Keratinocyte (primary cell): ENCODE data around the gene CORO2A. TPM values are rescaled to one million over a fixed set of nuclear protein-coding genes. Genes with fewer than 3 reads are reported as not detected.

ENCODE experiments used
- DNase-seq: peaks from one replicate; pipeline ENCODE4 v3.0.0-alpha.2; 2011; ENCODE audit warnings: low read depth, missing footprints, low spot score
- FAIRE-seq: peaks from 2 replicates; lab custom pipeline; 2011; peaks lifted over from hg19 to GRCh38; lab: Jason Lieb, UNC
- H2AFZ ChIP-seq: 2 replicates; pipeline ENCODE4 v1.6.0; 2012; ENCODE audit warnings: low read length, control low read depth, inconsistent platforms; ENCODE audit not compliant: control insufficient read depth
- H3K27ac ChIP-seq: 2 replicates; pipeline ENCODE4 v1.5.1; 2011; ENCODE audit warnings: low read length; ENCODE audit not compliant: control insufficient read depth, insufficient read depth
- H3K27me3 ChIP-seq: 3 replicates; pipeline ENCODE4 v1.6.0; 2011; ENCODE audit warnings: low read length; ENCODE audit not compliant: control insufficient read depth, insufficient read depth; ENCODE audit errors: extremely low read depth
- H3K36me3 ChIP-seq, 2 experiments: 2 replicates in 1 of 2; 3 replicates in 1 of 2; pipeline ENCODE4 v1.5.1; 2011; ENCODE audit warnings: low read length in 2 of 2, mild to moderate bottlenecking in 1 of 2; ENCODE audit not compliant: control insufficient read depth in 2 of 2, insufficient read depth in 2 of 2; ENCODE audit errors: extremely low read depth in 1 of 2
- H3K4me1 ChIP-seq: 3 replicates; pipeline ENCODE4 v1.5.1; 2011; ENCODE audit warnings: low read length; ENCODE audit not compliant: control insufficient read depth, insufficient read depth; ENCODE audit errors: extremely low read depth
- H3K4me2 ChIP-seq: 3 replicates; pipeline ENCODE4 v1.6.0; 2011; ENCODE audit warnings: low read depth, low read length; ENCODE audit not compliant: control insufficient read depth, insufficient read depth; ENCODE audit errors: extremely low read depth
- H3K4me3 ChIP-seq, 3 experiments: fragments of 200-600 bp in 1 of 3; sonication (generic) in 1 of 3; 2 replicates in 2 of 3; 3 replicates in 1 of 3; pipeline ENCODE4 v1.5.1; 2011 to 2016; ENCODE audit warnings: low read length in 3 of 3, mild to moderate bottlenecking in 3 of 3, control low read depth in 2 of 3, inconsistent platforms in 1 of 3, low read depth in 1 of 3, mixed read lengths in 1 of 3, mixed run types in 1 of 3, moderate library complexity in 1 of 3; ENCODE audit not compliant: control insufficient read depth in 2 of 3, insufficient read depth in 2 of 3; ENCODE audit errors: extremely low read depth in 1 of 3
- H3K79me2 ChIP-seq: 2 replicates; pipeline ENCODE4 v1.6.0; 2012; ENCODE audit warnings: low read length; ENCODE audit not compliant: control insufficient read depth, insufficient read depth
- H3K9ac ChIP-seq: 3 replicates; pipeline ENCODE4 v1.6.0; 2011; ENCODE audit warnings: low read length; ENCODE audit not compliant: control insufficient read depth, insufficient read depth; ENCODE audit errors: extremely low read depth
- H3K9me1 ChIP-seq: 3 replicates; pipeline ENCODE4 v1.6.0; 2011; ENCODE audit warnings: low read length; ENCODE audit not compliant: control insufficient read depth, insufficient read depth; ENCODE audit errors: extremely low read depth
- H3K9me3 ChIP-seq: 2 replicates; pipeline ENCODE4 v1.5.1; 2012; ENCODE audit warnings: low read depth, low read length; ENCODE audit not compliant: control insufficient read depth
- H4K20me1 ChIP-seq: 3 replicates; pipeline ENCODE4 v1.6.0; 2011; ENCODE audit warnings: low read length; ENCODE audit not compliant: control insufficient read depth, insufficient read depth; ENCODE audit errors: extremely low read depth
- CTCF ChIP-seq, 3 experiments: IDR thresholded peaks in 1 of 3; conservative IDR thresholded peaks in 1 of 3; optimal IDR thresholded peaks in 1 of 3; 2 replicates in 2 of 3; 3 replicates in 1 of 3; pipeline versions ENCODE3 to v1.5.1; 2011; ENCODE audit warnings: low read length in 3 of 3, mild to moderate bottlenecking in 3 of 3, moderate library complexity in 2 of 3, control low read depth in 1 of 3, inconsistent platforms in 1 of 3; ENCODE audit not compliant: insufficient read depth in 2 of 3; ENCODE audit errors: extremely low read depth in 1 of 3
- EZH2 ChIP-seq: IDR thresholded peaks from one replicate; pipeline ENCODE4 v1.6.1; 2012; ENCODE audit warnings: inconsistent platforms, mild to moderate bottlenecking, low read length, moderate library complexity
- dilution Hi-C: fragments of 300-500 bp; cut with MboI; formaldehyde crosslinking; loops from one replicate; pipeline ENCODE4 v1.7.0; 2020; ENCODE audit warnings: low sequenced_read_pairs; ENCODE audit not compliant: extremely low pct_ligation_motif_present
- polyA plus RNA-seq, 5 experiments: library from polyadenylated mRNA; depleted of rRNA in 3 of 5; stranded (reverse) in 3 of 5; stranded (forward) in 1 of 5; unstranded in 1 of 5; fragments of >200 nt; gene quantifications; 1 replicate in 1 of 5; 2 replicates in 3 of 5; 3 replicates in 1 of 5; pipeline versions ENCODE4 v1.2.1 to v1.2.3, GENCODE V29; 2011 to 2012; ENCODE audit warnings: missing spikeins in 2 of 5, low read depth in 1 of 5, low replicate concordance in 1 of 5

The CORO2A gene
- polyA plus RNA-seq, 1 donor (not counting 4 experiments of a cell fraction or from before 2014, with no cell fraction given), result 31.7 TPM

GRCh38 chr9:98204692-98205091 is 12.3 kb upstream of the CORO2A start:
- Histone ChIP-seq H3K36me3 (peaks cover 46 to 63% of the 10 kb centered on the region in 2 experiments), H3K9me1 (no peaks in the 10 kb centered on the region), H3K4me1 (peaks cover 24% of the 10 kb centered on the region), H3K9me3 (no peaks in the 10 kb centered on the region), H3K4me3 (no peak overlapping the region), H3K79me2 (no peaks in the 10 kb centered on the region), H4K20me1 (no peaks in the 10 kb centered on the region), H2AFZ (no peak overlapping the region), H3K27me3 (no peaks in the 10 kb centered on the region), H3K9ac (no peak overlapping the region), H3K27ac (no peak overlapping the region), H3K4me2 (no peak overlapping the region)
- no peak for FAIRE-seq
- dilution Hi-C loops, result no loop called here
- DNase-seq, result no peak
- TF ChIP-seq EZH2 (no peak), CTCF (optimal IDR thresholded peaks at IDR 0.05 in 1 of 3, IDR thresholded peaks at IDR 0.05 in 1 of 3, conservative IDR thresholded peaks at IDR 0.05 in 1 of 3; ENCODE audit: extremely low read depth in 1 of 3, insufficient read depth in 2 of 3, low read length in 3 of 3) (no peak)

- Histone ChIP-seq H3K79me2 (no peaks in the 10 kb centered on the region), H3K4me3 (no peak overlapping the region), H3K27ac (no peak overlapping the region), H3K36me3 (peaks cover 43 to 71% of the 10 kb centered on the region in 2 experiments), H3K9me1 (no peaks in the 10 kb centered on the region), H3K27me3 (no peaks in the 10 kb centered on the region), H3K4me2 (no peak overlapping the region), H4K20me1 (no peaks in the 10 kb centered on the region), H3K9me3 (no peaks in the 10 kb centered on the region), H3K4me1 (peaks cover 24% of the 10 kb centered on the region), H3K9ac (no peak overlapping the region), H2AFZ (no peak overlapping the region)
- FAIRE-seq (no peak), DNase-seq (no peak)
- no peak for TF ChIP-seq CTCF (optimal IDR thresholded peaks at IDR 0.05 in 1 of 3, IDR thresholded peaks at IDR 0.05 in 1 of 3, conservative IDR thresholded peaks at IDR 0.05 in 1 of 3; ENCODE audit: extremely low read depth in 1 of 3, insufficient read depth in 2 of 3, low read length in 3 of 3)
- no peak for TF ChIP-seq EZH2
- dilution Hi-C loops, result no loop called here
Observed at GRCh38 chr9:98203153-98203552, 10.7 kb upstream of the CORO2A start.
